HEK293T (cell line): Measurements from ENCODE around the gene MPIG6B.

Experiments used
- FOXK2 ChIP-seq: fragments of 450-650 bp; IDR thresholded peaks from 2 replicates; pipeline ENCODE4 v1.6.1; 2016; ENCODE audit warnings: mild to moderate bottlenecking
- FOXM1 ChIP-seq: fragments of 450-650 bp; IDR thresholded peaks from 2 replicates; pipeline ENCODE4 v1.6.1; 2017; ENCODE audit warnings: mild to moderate bottlenecking, borderline replicate concordance
- TARDBP ChIP-seq: fragments of 450-650 bp; IDR thresholded peaks from 2 replicates; pipeline ENCODE4 v1.6.1; 2016

- TF ChIP-seq FOXM1: no peak
- no peak for TF ChIP-seq FOXK2
- no peak for TF ChIP-seq TARDBP
Measured at GRCh38 chr6:31767096-31767645, 44.0 kb downstream of the MPIG6B start.
